Activated naive CD8-positive, alpha-beta T cell treated with anti-CD3 and anti-CD28 coated beads for 36 hours (primary cell): ENCODE measurements around the gene ANXA4. TPM values are rescaled to one million over a fixed set of nuclear protein-coding genes. Genes with fewer than 3 reads are reported as not detected.

Source experiments
- DNase-seq: peaks from one replicate; pipeline ENCODE4 v3.0.0; 2021
- H3K27ac Mint-ChIP-seq: one replicate; pipeline ENCODE4 v1.8.0; 2022; ENCODE audit warnings: mild to moderate bottlenecking, moderate library complexity, mixed read lengths
- H3K27me3 Mint-ChIP-seq: one replicate; pipeline ENCODE4 v1.8.0; 2022; ENCODE audit warnings: mild to moderate bottlenecking, mixed read lengths
- H3K36me3 Mint-ChIP-seq: one replicate; pipeline ENCODE4 v1.8.0; 2021; ENCODE audit warnings: mild to moderate bottlenecking, mixed read lengths
- H3K4me1 Mint-ChIP-seq: one replicate; pipeline ENCODE4 v1.8.0; 2021; ENCODE audit warnings: mixed read lengths
- H3K4me3 Mint-ChIP-seq: one replicate; pipeline ENCODE4 v1.8.0; 2022; ENCODE audit warnings: mild to moderate bottlenecking, moderate library complexity, mixed read lengths
- H3K9me3 Mint-ChIP-seq: one replicate; pipeline ENCODE4 v1.8.0; 2022; ENCODE audit warnings: mixed read lengths
- total RNA-seq, 2 experiments: library from RNA; stranded (reverse); gene quantifications; one replicate each; pipeline ENCODE4 v1.2.3, GENCODE V29; 2021

The ANXA4 gene
- 10 to 100 TPM; 15.2 to 15.6 TPM for total RNA-seq

- Mint-ChIP-seq H3K9me3 (no peaks in the 10 kb centered on the region), H3K4me1 (peaks cover 11% of the 10 kb centered on the region), H3K4me3 (peak within 1 kb of the TSS; percentile 87), H3K27ac (peak within 1 kb of the TSS; percentile 76), H3K27me3 (peaks cover 7% of the 10 kb centered on the region), H3K36me3 (no peaks in the 10 kb centered on the region)
- DNase-seq, result peak; percentile 70
These were observed at the start of gene ANXA4 for GRCh38 chr2:69741575-69742321. ANXA4 (plus strand) TSS chr2:69742134; CDS start chr2:69781566, 39,432 bp downstream.

GRCh38 chr2:69692424-69692823, 49.5 kb upstream of the ANXA4 start:
- Mint-ChIP-seq H3K27ac (no peak overlapping the region), H3K4me1 (peaks cover 80% of the 10 kb centered on the region), H3K4me3 (no peak overlapping the region), H3K36me3 (peaks cover 3% of the 10 kb centered on the region), H3K9me3 (peaks cover 2% of the 10 kb centered on the region), H3K27me3 (no peaks in the 10 kb centered on the region)
- DNase-seq, result no peak

GRCh38 chr2:69693059-69693774, 48.7 kb upstream of the ANXA4 start:
- Mint-ChIP-seq H3K4me1 (peaks cover 84% of the 10 kb centered on the region), H3K4me3 (peak overlapping the region; percentile 37), H3K27me3 (no peaks in the 10 kb centered on the region), H3K36me3 (peaks cover 3% of the 10 kb centered on the region), H3K27ac (peak overlapping the region; percentile 74), H3K9me3 (no peaks in the 10 kb centered on the region)
- DNase-seq, result no peak

GRCh38 chr2:69693775-69694450, 48.0 kb upstream of the ANXA4 start:
- Mint-ChIP-seq H3K27ac (peak overlapping the region; percentile 74), H3K4me3 (peak overlapping the region; percentile 40), H3K36me3 (peaks cover 3% of the 10 kb centered on the region), H3K4me1 (peaks cover 83% of the 10 kb centered on the region), H3K27me3 (no peaks in the 10 kb centered on the region), H3K9me3 (no peaks in the 10 kb centered on the region)
- DNase-seq, result peak; percentile 26

- H3K4me1 Mint-ChIP-seq, result peaks cover 84% of the 10 kb centered on the region
- peak overlapping the region; percentile 27 for H3K27ac Mint-ChIP-seq
- H3K9me3 Mint-ChIP-seq, result no peaks in the 10 kb centered on the region
- no peaks in the 10 kb centered on the region for H3K27me3 Mint-ChIP-seq
- H3K4me3 Mint-ChIP-seq, result no peak overlapping the region
- peaks cover 3% of the 10 kb centered on the region for H3K36me3 Mint-ChIP-seq
- DNase-seq, result no peak
These were observed 46.8 kb upstream of the ANXA4 start for GRCh38 chr2:69694894-69695849.

GRCh38 chr2:69695850-69696216, 46.1 kb upstream of the ANXA4 start:
- DNase-seq, result no peak
- Mint-ChIP-seq H3K27me3 (no peaks in the 10 kb centered on the region), H3K27ac (peak overlapping the region; percentile 22), H3K4me3 (no peak overlapping the region), H3K9me3 (no peaks in the 10 kb centered on the region), H3K36me3 (no peaks in the 10 kb centered on the region), H3K4me1 (peaks cover 81% of the 10 kb centered on the region)

- H3K27ac Mint-ChIP-seq, result no peak overlapping the region
These were observed 41.6 kb upstream of the ANXA4 start for GRCh38 chr2:69700381-69700780.

GRCh38 chr2:69701100-69701945, 40.6 kb upstream of the ANXA4 start:
- Mint-ChIP-seq H3K9me3 (no peaks in the 10 kb centered on the region), H3K4me3 (no peak overlapping the region), H3K4me1 (peaks cover 38% of the 10 kb centered on the region), H3K36me3 (no peaks in the 10 kb centered on the region), H3K27ac (no peak overlapping the region), H3K27me3 (no peaks in the 10 kb centered on the region)
- no peak for DNase-seq

More at GRCh38 chr2:69700381-69700780, 41.6 kb upstream of the ANXA4 start:
- H3K4me1 Mint-ChIP-seq, result peaks cover 46% of the 10 kb centered on the region
- no peak overlapping the region for H3K4me3 Mint-ChIP-seq
- no peaks in the 10 kb centered on the region for H3K27me3 Mint-ChIP-seq
- H3K36me3 Mint-ChIP-seq, result no peaks in the 10 kb centered on the region
- no peak for DNase-seq
- no peaks in the 10 kb centered on the region for H3K9me3 Mint-ChIP-seq

- Mint-ChIP-seq H3K36me3 (no peaks in the 10 kb centered on the region), H3K4me3 (no peak overlapping the region), H3K9me3 (no peaks in the 10 kb centered on the region), H3K27ac (no peak overlapping the region), H3K27me3 (no peaks in the 10 kb centered on the region), H3K4me1 (peaks cover 22% of the 10 kb centered on the region)
- DNase-seq, result no peak
These were observed 38.7 kb upstream of the ANXA4 start for GRCh38 chr2:69703189-69703588.

- no peaks in the 10 kb centered on the region for H3K36me3 Mint-ChIP-seq
- H3K4me3 Mint-ChIP-seq, result no peak overlapping the region
- peaks cover 11% of the 10 kb centered on the region for H3K4me1 Mint-ChIP-seq
- H3K27ac Mint-ChIP-seq, result no peak overlapping the region
- H3K27me3 Mint-ChIP-seq, result no peaks in the 10 kb centered on the region
- H3K9me3 Mint-ChIP-seq, result no peaks in the 10 kb centered on the region
- DNase-seq, result no peak
These were observed 37.5 kb upstream of the ANXA4 start for GRCh38 chr2:69704446-69704845.

GRCh38 chr2:69709290-69709689, 32.6 kb upstream of the ANXA4 start:
- no peak for DNase-seq
- H3K4me3 Mint-ChIP-seq, result no peak overlapping the region
- no peak overlapping the region for H3K27ac Mint-ChIP-seq
- H3K4me1 Mint-ChIP-seq, result peaks cover 4% of the 10 kb centered on the region
- no peaks in the 10 kb centered on the region for H3K27me3 Mint-ChIP-seq
- peaks cover 6% of the 10 kb centered on the region for H3K9me3 Mint-ChIP-seq
- H3K36me3 Mint-ChIP-seq, result no peaks in the 10 kb centered on the region

GRCh38 chr2:69711971-69712370, 30.0 kb upstream of the ANXA4 start:
- Mint-ChIP-seq H3K27me3 (no peaks in the 10 kb centered on the region), H3K4me1 (peaks cover 10% of the 10 kb centered on the region)
- no peak for DNase-seq

GRCh38 chr2:69714024-69714423, 27.9 kb upstream of the ANXA4 start:
- Mint-ChIP-seq H3K4me3 (no peak overlapping the region), H3K36me3 (no peaks in the 10 kb centered on the region)

More at GRCh38 chr2:69711971-69712370, 30.0 kb upstream of the ANXA4 start:
- H3K36me3 Mint-ChIP-seq, result no peaks in the 10 kb centered on the region
- H3K27ac Mint-ChIP-seq, result no peak overlapping the region
- H3K9me3 Mint-ChIP-seq, result peaks cover 6% of the 10 kb centered on the region
- no peak overlapping the region for H3K4me3 Mint-ChIP-seq

More at GRCh38 chr2:69714024-69714423, 27.9 kb upstream of the ANXA4 start:
- Mint-ChIP-seq H3K27ac (no peak overlapping the region), H3K27me3 (no peaks in the 10 kb centered on the region), H3K4me1 (peaks cover 10% of the 10 kb centered on the region), H3K9me3 (peaks cover 6% of the 10 kb centered on the region)
- DNase-seq, result no peak
